Hepatocyte (in vitro differentiated cells): ENCODE results near the gene CGB3.
"Not testable (repeated sequence)": the region's sequence is repeated elsewhere in the genome, so short reads cannot be mapped to it uniquely, and the experiment has no call there.

Experiments used
- EZH2phosphoT487 ChIP-seq: fragments of 200-600 bp; sonication (generic); IDR thresholded peaks from one replicate; pipeline ENCODE4 v1.6.1; 2018; ENCODE audit warnings: antibody characterized with exemption, mild to moderate bottlenecking, low read depth, moderate library complexity; ENCODE audit not compliant: unreplicated experiment, severe bottlenecking
- TF ChIP-seq, protein P1 (sequence below): fragments of 200-600 bp; sonication (generic); IDR thresholded peaks from 2 replicates; pipeline ENCODE4 v1.5.1; 2016; ENCODE audit warnings: antibody characterized with exemption, mild to moderate bottlenecking; ENCODE audit not compliant: poor library complexity

DNA sequence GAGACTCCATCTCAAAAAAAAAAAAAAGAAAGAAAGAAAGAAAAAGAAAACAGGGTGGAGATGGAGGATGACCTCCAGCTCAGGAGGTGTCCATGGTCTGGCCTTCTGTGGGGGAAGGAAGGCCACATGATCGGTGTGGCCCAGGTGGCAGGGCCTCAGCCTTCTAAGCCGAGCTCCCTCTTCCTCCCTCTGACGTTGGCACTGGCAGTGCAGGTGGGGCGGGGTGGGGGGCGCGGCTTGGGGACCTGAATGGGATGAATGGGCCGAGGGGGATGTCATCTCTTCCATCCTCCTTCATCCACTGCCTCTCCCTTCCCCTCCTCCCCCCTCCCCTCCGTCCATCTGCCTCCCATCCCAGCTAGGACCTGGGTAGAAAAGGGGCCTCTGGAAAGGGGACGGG lies 15.6 kb upstream of the CGB3 start:
- TF ChIP-seq, protein P1, sequence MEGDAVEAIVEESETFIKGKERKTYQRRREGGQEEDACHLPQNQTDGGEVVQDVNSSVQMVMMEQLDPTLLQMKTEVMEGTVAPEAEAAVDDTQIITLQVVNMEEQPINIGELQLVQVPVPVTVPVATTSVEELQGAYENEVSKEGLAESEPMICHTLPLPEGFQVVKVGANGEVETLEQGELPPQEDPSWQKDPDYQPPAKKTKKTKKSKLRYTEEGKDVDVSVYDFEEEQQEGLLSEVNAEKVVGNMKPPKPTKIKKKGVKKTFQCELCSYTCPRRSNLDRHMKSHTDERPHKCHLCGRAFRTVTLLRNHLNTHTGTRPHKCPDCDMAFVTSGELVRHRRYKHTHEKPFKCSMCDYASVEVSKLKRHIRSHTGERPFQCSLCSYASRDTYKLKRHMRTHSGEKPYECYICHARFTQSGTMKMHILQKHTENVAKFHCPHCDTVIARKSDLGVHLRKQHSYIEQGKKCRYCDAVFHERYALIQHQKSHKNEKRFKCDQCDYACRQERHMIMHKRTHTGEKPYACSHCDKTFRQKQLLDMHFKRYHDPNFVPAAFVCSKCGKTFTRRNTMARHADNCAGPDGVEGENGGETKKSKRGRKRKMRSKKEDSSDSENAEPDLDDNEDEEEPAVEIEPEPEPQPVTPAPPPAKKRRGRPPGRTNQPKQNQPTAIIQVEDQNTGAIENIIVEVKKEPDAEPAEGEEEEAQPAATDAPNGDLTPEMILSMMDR, result not testable (repeated sequence)
- TF ChIP-seq EZH2phosphoT487, result not testable (repeated sequence)
